Cortex of kidney (tissue), 1 donor: ENCODE measurements around the gene NACA2.
"Not testable (repeated sequence)": the region's sequence is repeated elsewhere in the genome, so short reads cannot be mapped to it uniquely, and the experiment has no call there.

Source experiments
- DNase-seq: peaks from one replicate; lab custom pipeline; 2025; lab: John Stamatoyannopoulos, UW

The NACA2 gene

GRCh38 chr17:61575983-61576382, 15.0 kb downstream of the NACA2 start:
- DNase-seq = no peak

- DNase-seq = no peak
These were observed 15.6 kb downstream of the NACA2 start for GRCh38 chr17:61575352-61575975.

GRCh38 chr17:61574542-61575351, 16.3 kb downstream of the NACA2 start:
- no peak for DNase-seq

- DNase-seq = not testable (repeated sequence)
These were observed 18.5 kb downstream of the NACA2 start for GRCh38 chr17:61572547-61572946.

- no peak for DNase-seq
These were observed 19.4 kb downstream of the NACA2 start for GRCh38 chr17:61571624-61572023.

GRCh38 chr17:61570118-61570517, 20.9 kb downstream of the NACA2 start:
- no peak for DNase-seq

- not testable (repeated sequence) for DNase-seq
These were observed 21.5 kb downstream of the NACA2 start for GRCh38 chr17:61569525-61569924.

GRCh38 chr17:61568219-61569072, 22.6 kb downstream of the NACA2 start:
- DNase-seq = no peak

GRCh38 chr17:61567045-61567802, 23.8 kb downstream of the NACA2 start:
- no peak for DNase-seq

GRCh38 chr17:61566448-61566847, 24.6 kb downstream of the NACA2 start:
- not testable (repeated sequence) for DNase-seq

GRCh38 chr17:61565850-61566249, 25.2 kb downstream of the NACA2 start:
- not testable (repeated sequence) for DNase-seq

- DNase-seq = no peak
These were observed 25.8 kb downstream of the NACA2 start for GRCh38 chr17:61565213-61565612.

GRCh38 chr17:61562287-61562686, 28.7 kb downstream of the NACA2 start:
- no peak for DNase-seq

- no peak for DNase-seq
These were observed 29.7 kb downstream of the NACA2 start for GRCh38 chr17:61561354-61561753.

- no peak for DNase-seq
These were observed 30.9 kb downstream of the NACA2 start for GRCh38 chr17:61560071-61560470.

- DNase-seq = no peak
These were observed 34.5 kb downstream of the NACA2 start for GRCh38 chr17:61556224-61557188.

GRCh38 chr17:61555127-61555566, 35.9 kb downstream of the NACA2 start:
- no peak for DNase-seq

- DNase-seq = no peak
These were observed 36.8 kb downstream of the NACA2 start for GRCh38 chr17:61554209-61554608.

- not testable (repeated sequence) for DNase-seq
These were observed 38.5 kb downstream of the NACA2 start for GRCh38 chr17:61552560-61552959.

GRCh38 chr17:61551255-61551742, 39.7 kb downstream of the NACA2 start:
- no peak for DNase-seq
